H1 (cell line): Measurements from ENCODE around the gene MSI2. TPM values are rescaled to one million over a fixed set of nuclear protein-coding genes. Genes with fewer than 3 reads are reported as not detected.

Source experiments
- CBX8 ChIP-seq: fragments of 300-800, 300-1000 bp; sonication (generic); IDR thresholded peaks from 2 replicates; pipeline ENCODE4 v1.7.1; 2016; ENCODE audit warnings: low read depth, low read length, borderline replicate concordance
- CEBPB ChIP-seq: IDR thresholded peaks from 2 replicates; pipeline ENCODE4 v1.6.1; 2012; ENCODE audit warnings: low read depth, low read length
- HDAC2 ChIP-seq, 2 experiments: fragments of 300-600 bp in 1 of 2; sonication (generic) in 1 of 2; IDR thresholded peaks; 2 replicates each; pipeline ENCODE4 v1.6.1; 2011 to 2012; ENCODE audit warnings: low read depth in 2 of 2, low read length in 2 of 2, mild to moderate bottlenecking in 2 of 2, moderate library complexity in 2 of 2, borderline replicate concordance in 1 of 2, inconsistent platforms in 1 of 2
- JUN ChIP-seq: IDR thresholded peaks from 2 replicates; pipeline ENCODE4 v1.6.1; 2011; ENCODE audit warnings: low read depth, mild to moderate bottlenecking, improper control_type of control experiment, low read length
- POU5F1 ChIP-seq: IDR thresholded peaks from 2 replicates; pipeline ENCODE4 v1.6.1; 2011; ENCODE audit warnings: low read depth, mild to moderate bottlenecking, low read length, moderate library complexity
- SP2 ChIP-seq: IDR thresholded peaks from 2 replicates; pipeline ENCODE4 v1.6.1; 2012; ENCODE audit warnings: mild to moderate bottlenecking, low read length, inconsistent platforms
- SRF ChIP-seq: IDR thresholded peaks from 2 replicates; pipeline ENCODE4 v1.6.1; 2011; ENCODE audit warnings: mild to moderate bottlenecking, low read depth, low read length, moderate library complexity
- TBP ChIP-seq: IDR thresholded peaks from 2 replicates; pipeline ENCODE4 v1.6.1; 2011; ENCODE audit warnings: low read depth, low read length, improper control_type of control experiment
- USF2 ChIP-seq: IDR thresholded peaks from 2 replicates; pipeline ENCODE4 v1.6.1; 2011; ENCODE audit warnings: low read length, improper control_type of control experiment
- polyA plus RNA-seq, 7 experiments: library from polyadenylated mRNA; depleted of rRNA in 3 of 7; stranded (reverse) in 5 of 7; unstranded in 2 of 7; fragments of >200 nt in 5 of 7; fragments of 200-250 nt in 2 of 7; gene quantifications; 1 replicate in 5 of 7; 2 replicates in 1 of 7; 4 replicates in 1 of 7; pipeline versions ENCODE4 v1.2.1 to v1.2.3, GENCODE V29; 2011 to 2013; ENCODE audit warnings: missing spikeins in 2 of 7, mixed read lengths in 2 of 7
- total RNA-seq: library from RNA; stranded (reverse); fragmentation: NEBNext Ultra II Directional; extraction: Animal tissue kit (Norgen Biotek cat#: 25700); gene quantifications from 2 replicates; pipeline ENCODE4 v1.2.1, GENCODE V29; 2021

Gene MSI2
- total and polyA plus RNA-seq, 2 of the 8 experiments (the other 6 are each of a cell fraction or from before 2014, with no cell fraction given): 36.7 to 80.6 TPM

GRCh38 chr17:57670769-57671569, 414.6 kb downstream of the MSI2 start (continued):
- TF ChIP-seq CBX8 (no peak), SP2 (no peak), JUN (no peak), USF2 (no peak), SRF (no peak), POU5F1 (no peak), TBP (no peak), HDAC2 (IDR thresholded peaks at IDR 0.05; ENCODE audit: borderline replicate concordance in 1 of 2, low read depth in 2 of 2, low read length in 2 of 2) (no peak), CEBPB (no peak)
- TF ChIP-seq, all 59 proteins: peak for 0
